Naive thymus-derived CD8-positive, alpha-beta T cell (primary cell): ENCODE results near the gene IFFO2. TPM values are rescaled to one million over a fixed set of nuclear protein-coding genes. Genes with fewer than 3 reads are reported as not detected.

Experiments used
- ATAC-seq, 2 donors: fragments of 150-1000 bp; cut with Tn5 transposase in 1 of 2; sonication (Bioruptor Pico), chemical (Tn5 transposase) in 1 of 2; 1 replicate in 1 of 2; 2 replicates in 1 of 2; pipeline ENCODE4 v1.10.0; 2021; ENCODE audit warnings: mild to moderate bottlenecking in 2 of 2, moderate library complexity in 2 of 2
- POLR2A ChIA-PET: fragments of 350-600 bp; sonication (Branson Sonifier 250); formaldehyde crosslinking; loops from one replicate; lab custom pipeline; 2021; ENCODE audit warnings: antibody characterized with exemption; lab: Charles Lee
- DNase-seq, 10 donors: peaks; one replicate each; pipeline versions ENCODE4 v3.0.0 to v3.0.0-alpha.2; 2020 to 2022
- H3K27ac Mint-ChIP-seq, 10 donors: one replicate each; pipeline ENCODE4 v1.8.0; 2020 to 2022; ENCODE audit warnings: mild to moderate bottlenecking in 10 of 10, mixed read lengths in 10 of 10, moderate library complexity in 4 of 10, inconsistent platforms in 1 of 10
- H3K27me3 Mint-ChIP-seq, 5 donors: one replicate each; pipeline ENCODE4 v1.8.0; 2021 to 2022; ENCODE audit warnings: mixed read lengths in 5 of 5
- H3K36me3 Mint-ChIP-seq, 3 donors: one replicate each; pipeline ENCODE4 v1.8.0; 2020 to 2022; ENCODE audit warnings: mixed read lengths in 3 of 3, mild to moderate bottlenecking in 2 of 3, inconsistent platforms in 1 of 3
- H3K4me1 Mint-ChIP-seq, 4 donors: one replicate each; pipeline ENCODE4 v1.8.0; 2021 to 2022; ENCODE audit warnings: mixed read lengths in 4 of 4
- H3K4me3 Mint-ChIP-seq, 10 donors: one replicate each; pipeline ENCODE4 v1.8.0; 2020 to 2022; ENCODE audit warnings: mild to moderate bottlenecking in 10 of 10, mixed read lengths in 10 of 10, moderate library complexity in 6 of 10, inconsistent platforms in 1 of 10
- H3K9me3 Mint-ChIP-seq, 9 donors: one replicate each; pipeline ENCODE4 v1.8.0; 2020 to 2022; ENCODE audit warnings: mixed read lengths in 9 of 9, mild to moderate bottlenecking in 3 of 9, inconsistent platforms in 1 of 9, moderate library complexity in 1 of 9
- polyA plus RNA-seq, 3 donors: library from polyadenylated mRNA; unstranded; fragments of 300-500 nt; fragmentation: Illumina TruSeq; gene quantifications; one replicate each; pipeline ENCODE4 v1.2.3, GENCODE V29; 2021
- total RNA-seq, 8 experiments: library from RNA in 2 of 8; stranded (reverse) in 2 of 8; gene quantifications; one replicate each; pipeline ENCODE4 v1.2.3 and lab custom pipeline; 2021 to 2026

The IFFO2 gene
- total and polyA plus RNA-seq, 5 experiments from 2014 or later = 1.6 to 30.7 (median 4.4) TPM

DNA sequence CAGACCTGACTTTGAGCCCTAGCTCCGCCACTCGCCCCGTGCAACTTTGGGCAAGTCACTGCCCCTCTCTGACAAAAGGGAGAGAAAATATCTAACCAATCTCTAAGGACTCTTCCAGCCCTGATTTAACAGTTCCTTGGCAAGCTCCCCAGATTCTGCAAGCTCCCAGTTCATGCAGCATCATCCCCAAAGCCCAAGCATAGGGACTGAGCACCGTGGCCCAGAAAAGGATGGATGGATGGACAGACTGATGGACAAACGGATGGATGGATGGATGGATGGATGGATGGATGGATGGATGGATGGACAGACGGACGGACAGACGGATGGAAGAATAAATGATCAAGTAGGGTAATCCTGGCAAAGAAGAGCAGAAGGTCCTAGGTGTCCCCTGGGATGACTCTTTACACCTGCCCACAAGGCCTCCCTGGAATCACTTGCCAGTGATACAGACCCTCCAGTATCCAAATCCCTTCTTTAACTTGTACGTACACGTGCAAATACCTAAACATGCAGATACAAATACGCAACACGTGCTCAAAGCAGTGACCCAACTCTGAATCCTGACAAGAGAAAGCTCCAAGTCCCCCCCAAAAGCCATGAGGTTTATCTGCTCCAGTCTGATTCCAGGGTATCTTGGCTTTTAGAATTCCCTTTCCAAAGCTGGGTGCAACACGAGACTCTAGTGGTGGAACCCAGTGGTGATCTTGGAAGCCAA, 16.0 kb downstream of the IFFO2 start:
- Mint-ChIP-seq H3K27me3 (no peaks in the 10 kb centered on the region), H3K36me3 (peaks cover 0 to 4% (median 0%) of the 10 kb centered on the region in 3 donors), H3K27ac (peak overlapping the region in 9 of 10 donors; percentile 22 to 74 (median 51)), H3K9me3 (no peaks in the 10 kb centered on the region), H3K4me3 (peak overlapping the region in 3 of 10 donors; percentile 0 to 62 (median 26)), H3K4me1 (peaks cover 45 to 91% (median 79%) of the 10 kb centered on the region in 4 donors)
- no peak for ATAC-seq
- POLR2A ChIA-PET = interaction anchor here (2.9 to 25.7 kb wide), 2 partner anchors 9 to 13 kb away, joined by 11 to 430 read pairs; no protein-coding TSS in a partner anchor
- no peak for DNase-seq

GRCh38 chr1:18939398-18940302, 16.8 kb downstream of the IFFO2 start:
- Mint-ChIP-seq H3K9me3 (no peaks in the 10 kb centered on the region), H3K36me3 (peaks cover 0 to 4% (median 0%) of the 10 kb centered on the region in 3 donors), H3K27ac (peak overlapping the region in 8 of 10 donors; percentile 20 to 63 (median 45)), H3K4me3 (peak overlapping the region in 3 of 10 donors; percentile 0 to 34 (median 33)), H3K27me3 (no peaks in the 10 kb centered on the region), H3K4me1 (peaks cover 42 to 91% (median 79%) of the 10 kb centered on the region in 4 donors)
- ATAC-seq = no peak
- POLR2A ChIA-PET = interaction anchor here (2.9 to 25.7 kb wide), 2 partner anchors 10 to 12 kb away, joined by 11 to 430 read pairs; no protein-coding TSS in a partner anchor
- no peak for DNase-seq

- H3K9me3 Mint-ChIP-seq = no peaks in the 10 kb centered on the region
- H3K4me1 Mint-ChIP-seq = peaks cover 41 to 91% (median 77%) of the 10 kb centered on the region in 4 donors
- H3K36me3 Mint-ChIP-seq = peaks cover 0 to 4% (median 0%) of the 10 kb centered on the region in 3 donors
- POLR2A ChIA-PET = interaction anchor here (2.9 to 25.7 kb wide), 2 partner anchors 11 kb away, joined by 11 to 430 read pairs; no protein-coding TSS in a partner anchor
- H3K27me3 Mint-ChIP-seq = no peaks in the 10 kb centered on the region
- H3K4me3 Mint-ChIP-seq = no peak overlapping the region
- ATAC-seq (no peak), DNase-seq (no peak)
- peak overlapping the region in 3 of 10 donors; percentile 36 to 72 (median 38) for H3K27ac Mint-ChIP-seq
Observed at GRCh38 chr1:18938707-18939070, 17.8 kb downstream of the IFFO2 start.

DNA sequence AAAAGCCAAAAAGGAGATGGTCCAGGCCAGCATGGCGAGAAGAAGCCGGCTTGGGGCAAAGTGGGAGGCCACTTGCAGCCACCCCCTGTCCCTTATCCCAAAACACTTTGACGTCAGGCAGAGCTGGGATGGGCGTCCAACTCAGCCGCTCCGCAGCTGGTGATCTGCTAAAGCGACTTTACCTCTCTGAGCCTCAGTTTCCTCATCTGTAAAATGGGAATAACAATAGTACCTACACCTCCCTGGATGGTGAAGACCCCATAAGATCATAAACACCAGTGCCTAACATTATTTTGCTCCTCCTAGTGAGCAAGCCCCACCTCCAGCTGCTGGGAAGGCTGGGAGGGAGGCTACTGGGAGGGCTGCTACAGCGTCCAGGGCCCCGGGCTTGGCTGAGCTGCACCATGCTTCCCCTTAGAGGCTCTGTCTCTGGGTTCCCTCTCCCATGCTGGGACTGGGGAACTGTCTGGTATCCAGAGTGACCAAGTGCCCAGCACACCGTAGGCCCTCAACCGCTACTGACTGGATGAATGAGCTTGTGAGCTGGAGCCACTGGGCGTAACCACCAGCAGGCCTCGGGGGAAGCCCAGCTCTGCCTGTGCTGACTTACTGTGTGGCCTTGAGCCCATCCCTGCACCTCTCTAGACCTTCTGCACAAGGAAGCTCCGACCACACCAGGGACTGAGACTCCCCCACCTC, 18.3 kb downstream of the IFFO2 start:
- Mint-ChIP-seq H3K27ac (peak overlapping the region in 5 of 10 donors; percentile 1 to 72 (median 34)), H3K4me3 (no peak overlapping the region), H3K27me3 (no peaks in the 10 kb centered on the region), H3K4me1 (peaks cover 39 to 88% (median 76%) of the 10 kb centered on the region in 4 donors), H3K9me3 (no peaks in the 10 kb centered on the region), H3K36me3 (no peaks in the 10 kb centered on the region)
- POLR2A ChIA-PET = interaction anchor here (1.6 to 25.7 kb wide), 3 partner anchors 9 to 12 kb away, joined by 8 to 430 read pairs (median 11); no protein-coding TSS in a partner anchor
- ATAC-seq (no peak), DNase-seq (no peak)

- H3K4me3 Mint-ChIP-seq = no peak overlapping the region
- DNase-seq = no peak
- no peak for ATAC-seq
- H3K9me3 Mint-ChIP-seq = no peaks in the 10 kb centered on the region
- H3K36me3 Mint-ChIP-seq = peaks cover 0 to 3% (median 0%) of the 10 kb centered on the region in 3 donors
- H3K27ac Mint-ChIP-seq = peak overlapping the region in 3 of 10 donors; percentile 11 to 76 (median 14)
- H3K27me3 Mint-ChIP-seq = no peaks in the 10 kb centered on the region
- POLR2A ChIA-PET = interaction anchor here (1.2 to 25.7 kb wide), 4 partner anchors 9 to 19 kb away, joined by 5 to 430 read pairs (median 8); partner anchors contain the start of gene IFFO2
- H3K4me1 Mint-ChIP-seq = peaks cover 42 to 91% (median 81%) of the 10 kb centered on the region in 4 donors
Observed at GRCh38 chr1:18937539-18937938, 18.9 kb downstream of the IFFO2 start.

- ATAC-seq (no peak), DNase-seq (no peak)
- Mint-ChIP-seq H3K4me3 (peak overlapping the region in 3 of 10 donors; percentile 32 to 41 (median 33)), H3K36me3 (peaks cover 0 to 3% (median 0%) of the 10 kb centered on the region in 3 donors), H3K27me3 (no peaks in the 10 kb centered on the region), H3K27ac (peak overlapping the region in 9 of 10 donors; percentile 3 to 80 (median 70)), H3K9me3 (no peaks in the 10 kb centered on the region), H3K4me1 (peaks cover 47 to 92% (median 81%) of the 10 kb centered on the region in 4 donors)
- POLR2A ChIA-PET = interaction anchor here (1.2 to 25.7 kb wide), 4 partner anchors 10 to 20 kb away, joined by 5 to 430 read pairs (median 8); partner anchors contain the start of gene IFFO2
Observed at GRCh38 chr1:18936814-18937481, 19.5 kb downstream of the IFFO2 start.

GRCh38 chr1:18936471-18936813, 20.0 kb downstream of the IFFO2 start:
- peaks cover 49 to 92% (median 81%) of the 10 kb centered on the region in 4 donors for H3K4me1 Mint-ChIP-seq
- ATAC-seq (no peak), DNase-seq (no peak)
- no peaks in the 10 kb centered on the region for H3K27me3 Mint-ChIP-seq
- H3K9me3 Mint-ChIP-seq = no peaks in the 10 kb centered on the region
- peak overlapping the region in 5 of 10 donors; percentile 54 to 76 (median 70) for H3K27ac Mint-ChIP-seq
- H3K36me3 Mint-ChIP-seq = peaks cover 0 to 3% (median 0%) of the 10 kb centered on the region in 3 donors
- POLR2A ChIA-PET = interaction anchor here (0.9 to 25.7 kb wide), 5 partner anchors 9 to 20 kb away, joined by 3 to 430 read pairs (median 8); partner anchors contain the start of gene IFFO2
- H3K4me3 Mint-ChIP-seq = peak overlapping the region in 1 of 10 donors; percentile 33

- no peaks in the 10 kb centered on the region for H3K9me3 Mint-ChIP-seq
- ATAC-seq = peak in 1 of 2 donors; percentile 68
- H3K27ac Mint-ChIP-seq = peak overlapping the region in 7 of 10 donors; percentile 48 to 91 (median 76)
- peak in 2 of 10 donors; percentile 29 to 42 for DNase-seq
- H3K27me3 Mint-ChIP-seq = no peaks in the 10 kb centered on the region
- H3K4me1 Mint-ChIP-seq = peaks cover 46 to 92% (median 80%) of the 10 kb centered on the region in 4 donors
- H3K36me3 Mint-ChIP-seq = peaks cover 0 to 3% (median 0%) of the 10 kb centered on the region in 3 donors
- POLR2A ChIA-PET = interaction anchor here (0.6 to 25.7 kb wide), 5 partner anchors 7 to 704 kb away, joined by 3 to 430 read pairs (median 7); partner anchors contain the start of gene IFFO2
- H3K4me3 Mint-ChIP-seq = peak overlapping the region in 5 of 10 donors; percentile 9 to 76 (median 58)
Observed at GRCh38 chr1:18934205-18935000, 22.1 kb downstream of the IFFO2 start.

DNA sequence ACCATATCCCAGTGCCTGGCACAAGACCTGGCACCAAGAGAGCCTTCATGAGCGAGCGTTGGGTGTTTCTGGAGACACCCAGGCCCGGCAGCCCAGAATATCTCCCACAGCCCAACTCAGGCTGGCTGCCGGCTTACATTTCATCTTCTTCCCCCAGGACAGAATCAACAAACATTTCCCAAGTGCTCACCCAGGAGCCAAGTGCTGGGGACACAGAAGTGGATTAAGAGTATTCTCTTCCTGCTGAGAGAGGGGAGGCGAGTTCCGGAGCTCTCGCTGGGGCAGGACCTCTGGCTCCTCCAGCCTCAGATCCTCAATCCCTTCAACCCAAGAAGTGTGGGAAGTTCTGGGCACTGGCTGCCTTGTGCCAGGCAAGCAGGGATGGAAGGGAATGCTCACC, 23.6 kb downstream of the IFFO2 start:
- Mint-ChIP-seq H3K27ac (peak overlapping the region in 5 of 10 donors; percentile 26 to 91 (median 52)), H3K9me3 (no peaks in the 10 kb centered on the region), H3K27me3 (no peaks in the 10 kb centered on the region), H3K4me1 (peaks cover 47 to 92% (median 86%) of the 10 kb centered on the region in 4 donors), H3K4me3 (peak overlapping the region in 1 of 10 donors; percentile 6), H3K36me3 (peaks cover 0 to 3% (median 0%) of the 10 kb centered on the region in 3 donors)
- ATAC-seq (no peak), DNase-seq (no peak)
- POLR2A ChIA-PET = interaction anchor here (14.2 kb wide), 1 partner anchor 14 kb away, joined by 430 read pairs; the partner anchor contains the start of gene IFFO2

GRCh38 chr1:18932387-18932786, 24.1 kb downstream of the IFFO2 start:
- peak overlapping the region in 7 of 10 donors; percentile 26 to 91 (median 63) for H3K27ac Mint-ChIP-seq
- H3K4me3 Mint-ChIP-seq = peak overlapping the region in 2 of 10 donors; percentile 6 to 18
- peaks cover 47 to 93% (median 90%) of the 10 kb centered on the region in 4 donors for H3K4me1 Mint-ChIP-seq
- H3K27me3 Mint-ChIP-seq = no peaks in the 10 kb centered on the region
- ATAC-seq (no peak), DNase-seq (no peak)
- no peaks in the 10 kb centered on the region for H3K9me3 Mint-ChIP-seq
- peaks cover 0 to 3% (median 0%) of the 10 kb centered on the region in 3 donors for H3K36me3 Mint-ChIP-seq
- POLR2A ChIA-PET = interaction anchor here (14.2 kb wide), 1 partner anchor 15 kb away, joined by 430 read pairs; the partner anchor contains the start of gene IFFO2
